GOT3 (cell line): ENCODE measurements around the gene KIF25.

Experiments
- DNase-seq: peaks from one replicate; lab custom pipeline; 2025; ENCODE audit warnings: mixed read lengths; lab: John Stamatoyannopoulos, UW

The KIF25 gene

GRCh38 chr6:168089186-168090063, 92.0 kb downstream of the KIF25 start:
- no peak for DNase-seq

- no peak for DNase-seq
These were observed 92.7 kb downstream of the KIF25 start for GRCh38 chr6:168090064-168090690.

GRCh38 chr6:168090706-168091105, 93.2 kb downstream of the KIF25 start:
- no peak for DNase-seq

- DNase-seq: no peak
These were observed 94.2 kb downstream of the KIF25 start for GRCh38 chr6:168091381-168092264.

- no peak for DNase-seq
These were observed 95.1 kb downstream of the KIF25 start for GRCh38 chr6:168092541-168092940.

- no peak for DNase-seq
These were observed 95.6 kb downstream of the KIF25 start for GRCh38 chr6:168093071-168093505.

GRCh38 chr6:168093634-168094033, 96.2 kb downstream of the KIF25 start:
- DNase-seq: no peak
